NCI-H187 (cell line): ENCODE measurements around the gene RIC1.
"Not testable (repeated sequence)": the region's sequence is repeated elsewhere in the genome, so short reads cannot be mapped to it uniquely, and the experiment has no call there.

Source experiments
- DNase-seq, 2 experiments: peaks; one replicate each; lab custom pipeline; 2025; lab: John Stamatoyannopoulos, UW

Gene RIC1

DNA sequence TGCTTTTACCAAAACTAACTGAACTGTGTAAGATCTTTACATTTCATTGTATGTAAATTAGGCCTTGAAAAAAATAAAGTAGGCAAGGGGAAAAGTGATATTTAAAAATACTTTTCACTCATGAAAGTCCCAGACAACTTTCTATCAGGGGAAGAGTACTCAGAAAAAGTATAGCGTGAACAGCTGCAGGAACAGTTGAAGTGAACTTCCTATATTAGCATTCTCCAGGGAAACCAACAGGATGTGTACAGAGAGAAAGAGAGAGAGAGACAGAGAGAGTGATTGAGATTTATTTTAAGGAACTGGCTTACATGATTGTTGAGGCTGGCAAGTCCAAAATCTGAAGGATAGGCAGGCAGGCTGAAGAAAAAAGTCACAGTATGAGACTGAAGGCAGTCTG, 162.0 kb downstream of the RIC1 start:
- DNase-seq = no peak

DNA sequence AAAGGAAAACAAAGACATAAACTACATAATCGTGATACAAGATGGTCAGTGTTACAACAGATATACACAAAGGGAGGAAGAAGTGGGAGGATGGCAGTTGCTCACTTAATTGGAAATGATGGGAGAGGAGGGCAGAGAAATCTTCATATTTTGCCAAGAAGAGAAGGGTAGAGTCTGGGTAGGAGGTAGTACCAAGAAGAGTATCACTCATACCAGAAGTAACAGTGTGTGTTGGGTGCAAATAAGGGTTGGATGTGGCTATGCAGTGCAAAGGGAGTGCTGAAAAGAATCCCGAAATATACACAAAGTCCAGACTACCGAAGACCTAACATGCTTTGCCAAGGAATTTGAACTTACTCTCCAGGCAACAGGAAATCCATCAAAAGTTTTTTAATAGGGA, 163.0 kb downstream of the RIC1 start:
- DNase-seq = no peak

DNA sequence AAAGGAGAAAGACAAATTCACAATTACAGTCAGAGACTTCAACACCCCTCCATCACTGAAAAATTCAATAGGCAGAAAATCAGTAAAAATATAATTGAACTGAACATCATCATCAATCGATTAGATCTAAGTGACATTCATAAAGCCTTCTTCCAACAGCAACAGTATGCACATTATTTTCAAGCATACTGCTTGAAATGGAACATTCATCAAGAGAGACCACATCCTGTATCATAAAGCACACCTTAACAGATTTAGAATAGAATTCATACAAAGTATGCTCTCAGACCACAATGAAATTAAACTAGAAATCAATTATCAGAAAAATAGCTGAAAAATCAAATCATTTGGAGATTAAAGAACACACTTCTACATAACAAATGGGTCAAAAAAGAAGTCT, 164.9 kb downstream of the RIC1 start:
- DNase-seq = no peak

DNA sequence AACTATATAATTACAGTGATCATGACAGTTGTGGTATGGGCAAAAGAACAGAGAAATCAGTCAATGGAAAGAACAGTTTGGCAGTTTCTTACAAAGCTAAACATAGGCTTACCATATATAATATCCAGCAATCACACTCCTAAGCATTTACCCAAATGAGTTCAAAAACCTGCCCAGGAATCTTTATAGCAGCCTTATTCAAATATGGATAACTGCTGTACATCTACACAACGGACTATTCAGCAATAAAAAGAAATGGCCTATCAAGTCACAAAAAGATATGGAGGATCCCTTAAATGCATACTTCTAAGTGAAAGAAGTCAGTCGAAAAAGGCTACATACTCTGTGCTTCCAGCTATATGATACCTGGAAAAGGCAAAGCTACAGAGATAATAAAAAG, 167.4 kb downstream of the RIC1 start:
- DNase-seq = no peak

GRCh38 chr9:5798581-5798980, 169.7 kb downstream of the RIC1 start:
- DNase-seq = no peak

- DNase-seq = no peak
Measured at GRCh38 chr9:5799314-5799713, 170.4 kb downstream of the RIC1 start.

- DNase-seq = not testable (repeated sequence)
Measured at GRCh38 chr9:5800378-5800777, 171.5 kb downstream of the RIC1 start.

- no peak for DNase-seq
Measured at GRCh38 chr9:5800969-5801738, 172.2 kb downstream of the RIC1 start.

- DNase-seq = no peak
Measured at GRCh38 chr9:5801739-5802113, 172.8 kb downstream of the RIC1 start.

DNA sequence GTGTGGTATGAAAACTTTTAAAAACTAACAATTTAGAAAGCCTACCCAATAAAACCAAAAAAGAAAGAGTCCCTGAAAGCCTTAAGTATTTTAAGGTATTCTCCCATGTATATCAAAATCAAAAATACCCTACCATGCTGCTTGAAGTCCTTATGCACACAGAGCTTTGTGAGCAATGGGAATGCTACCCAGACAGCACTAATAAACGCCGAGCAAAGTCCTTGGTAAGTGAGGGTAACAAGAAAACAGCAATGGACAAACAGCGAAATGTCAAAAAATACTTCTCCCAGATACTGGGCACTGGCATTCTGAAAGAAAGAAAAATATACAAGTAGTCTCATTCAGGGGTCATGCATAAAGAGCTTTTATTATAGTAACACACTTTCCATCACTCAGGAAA, 176.6 kb downstream of the RIC1 start:
- no peak for DNase-seq

DNA sequence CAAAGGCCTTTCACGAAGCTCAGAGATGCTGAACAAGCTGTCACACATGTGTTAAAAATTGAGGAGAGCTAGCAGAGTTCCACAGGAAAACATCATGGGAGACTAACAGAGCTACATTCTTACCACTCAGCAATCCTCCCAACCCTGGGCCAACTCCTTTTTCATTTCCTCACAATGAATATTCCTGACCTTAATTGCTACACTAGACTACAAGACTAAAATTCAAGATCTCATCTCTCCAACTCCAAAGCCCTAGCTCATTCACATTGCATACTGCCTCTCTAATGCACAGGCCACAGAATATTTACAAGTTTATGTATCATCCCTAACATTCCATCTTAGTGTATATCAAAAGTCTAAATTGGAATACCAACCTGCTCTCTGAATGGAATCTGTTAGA, 182.8 kb downstream of the RIC1 start:
- no peak for DNase-seq

GRCh38 chr9:5813824-5814223, 184.9 kb downstream of the RIC1 start:
- DNase-seq = no peak

GRCh38 chr9:5815461-5815860, 186.6 kb downstream of the RIC1 start:
- DNase-seq = no peak

- DNase-seq = no peak
Measured at GRCh38 chr9:5817862-5818261, 189.0 kb downstream of the RIC1 start.

- no peak for DNase-seq
Measured at GRCh38 chr9:5818424-5819142, 189.7 kb downstream of the RIC1 start.

DNA sequence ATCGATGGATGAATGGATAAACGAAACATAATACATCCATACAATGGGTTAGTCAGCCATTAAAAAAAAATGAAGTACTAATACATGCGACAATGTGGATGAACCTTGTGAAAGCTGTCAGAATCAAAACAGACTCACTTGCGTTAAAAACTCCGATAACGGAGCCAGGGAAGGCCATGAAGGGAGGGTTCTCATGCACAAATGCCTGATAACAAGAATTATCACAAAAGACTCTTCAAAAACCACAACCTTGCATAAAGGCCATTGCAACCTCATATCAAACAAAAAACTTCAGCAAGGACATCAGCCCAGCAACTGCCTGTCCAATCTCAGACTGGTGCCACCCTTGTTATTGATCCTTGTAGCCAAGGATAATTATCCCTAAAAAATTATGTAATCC, 190.3 kb downstream of the RIC1 start:
- no peak for DNase-seq

GRCh38 chr9:5820425-5820824, 191.5 kb downstream of the RIC1 start:
- no peak for DNase-seq

GRCh38 chr9:5825223-5825622, 196.3 kb downstream of the RIC1 start:
- DNase-seq = no peak
